ENCODE data around the gene ARHGAP27.
"Not testable (repeated sequence)": the region's sequence is repeated elsewhere in the genome, so short reads cannot be mapped to it uniquely, and the experiment has no call there.

ARHGAP27 gene

GRCh38 chr17:45432405-45433158 lies at the start of gene ARHGAP27:
Gene ARHGAP27, minus strand, starts transcription at chr17:45432870. Its CDS starts 2,591 bp downstream, at chr17:45430279.
- DNase-seq: peak; percentile 46

GRCh38 chr17:45482317-45482716 lies 49.6 kb upstream of the ARHGAP27 start:
- DNase-seq: not testable (repeated sequence)

GRCh38 chr17:45475436-45475835 lies 42.8 kb upstream of the ARHGAP27 start:
- DNase-seq: not testable (repeated sequence)

GRCh38 chr17:45472249-45472648 lies 39.6 kb upstream of the ARHGAP27 start:
- DNase-seq: not testable (repeated sequence)

- DNase-seq: not testable (repeated sequence)
Observed at GRCh38 chr17:45469204-45469563, 36.5 kb upstream of the ARHGAP27 start.

- DNase-seq: not testable (repeated sequence)
Observed at GRCh38 chr17:45468293-45469203, 35.9 kb upstream of the ARHGAP27 start.

- peak; percentile 40 for DNase-seq
Observed at GRCh38 chr17:45461524-45462327, 29.1 kb upstream of the ARHGAP27 start.

- not testable (repeated sequence) for DNase-seq
Observed at GRCh38 chr17:45460422-45460821, 27.8 kb upstream of the ARHGAP27 start.

GRCh38 chr17:45454341-45454740 lies 21.7 kb upstream of the ARHGAP27 start:
- DNase-seq: not testable (repeated sequence)

GRCh38 chr17:45453731-45454130 lies 21.1 kb upstream of the ARHGAP27 start:
- not testable (repeated sequence) for DNase-seq

GRCh38 chr17:45453225-45453534 lies 20.5 kb upstream of the ARHGAP27 start:
- DNase-seq: not testable (repeated sequence)

GRCh38 chr17:45452329-45453224 lies 19.9 kb upstream of the ARHGAP27 start:
- DNase-seq: not testable (repeated sequence)

GRCh38 chr17:45451660-45452059 lies 19.0 kb upstream of the ARHGAP27 start:
- not testable (repeated sequence) for DNase-seq

- DNase-seq: no peak
Observed at GRCh38 chr17:45451131-45451530, 18.5 kb upstream of the ARHGAP27 start.

GRCh38 chr17:45449708-45450329 lies 17.1 kb upstream of the ARHGAP27 start:
- DNase-seq: not testable (repeated sequence)

GRCh38 chr17:45449260-45449659 lies 16.6 kb upstream of the ARHGAP27 start:
- DNase-seq: not testable (repeated sequence)

GRCh38 chr17:45448483-45448882 lies 15.8 kb upstream of the ARHGAP27 start:
- not testable (repeated sequence) for DNase-seq

- DNase-seq: not testable (repeated sequence)
Observed at GRCh38 chr17:45448066-45448465, 15.4 kb upstream of the ARHGAP27 start.

GRCh38 chr17:45447650-45448049 lies 15.0 kb upstream of the ARHGAP27 start:
- not testable (repeated sequence) for DNase-seq

- DNase-seq: not testable (repeated sequence)
Observed at GRCh38 chr17:45446872-45447625, 14.4 kb upstream of the ARHGAP27 start.

Data from activated CD4-positive, CD25-positive, alpha-beta regulatory T cell treated with anti-CD3 and anti-CD28 coated beads, Interleukin-2, amount 50 U/mL, for 72 hours (primary cell).